Measurements from ENCODE around the gene ERMAP.
"Not testable (repeated sequence)": the region's sequence is repeated elsewhere in the genome, so short reads cannot be mapped to it uniquely, and the experiment has no call there.

ERMAP gene

GRCh38 chr1:42853116-42853884 is 36.4 kb downstream of the ERMAP start:
- no peak for DNase-seq (ENCODE audit: low read depth)
- H3K4me3 ChIP-seq (ENCODE audit: low read length), result no peak overlapping the region
- TF ChIP-seq, protein P1, sequence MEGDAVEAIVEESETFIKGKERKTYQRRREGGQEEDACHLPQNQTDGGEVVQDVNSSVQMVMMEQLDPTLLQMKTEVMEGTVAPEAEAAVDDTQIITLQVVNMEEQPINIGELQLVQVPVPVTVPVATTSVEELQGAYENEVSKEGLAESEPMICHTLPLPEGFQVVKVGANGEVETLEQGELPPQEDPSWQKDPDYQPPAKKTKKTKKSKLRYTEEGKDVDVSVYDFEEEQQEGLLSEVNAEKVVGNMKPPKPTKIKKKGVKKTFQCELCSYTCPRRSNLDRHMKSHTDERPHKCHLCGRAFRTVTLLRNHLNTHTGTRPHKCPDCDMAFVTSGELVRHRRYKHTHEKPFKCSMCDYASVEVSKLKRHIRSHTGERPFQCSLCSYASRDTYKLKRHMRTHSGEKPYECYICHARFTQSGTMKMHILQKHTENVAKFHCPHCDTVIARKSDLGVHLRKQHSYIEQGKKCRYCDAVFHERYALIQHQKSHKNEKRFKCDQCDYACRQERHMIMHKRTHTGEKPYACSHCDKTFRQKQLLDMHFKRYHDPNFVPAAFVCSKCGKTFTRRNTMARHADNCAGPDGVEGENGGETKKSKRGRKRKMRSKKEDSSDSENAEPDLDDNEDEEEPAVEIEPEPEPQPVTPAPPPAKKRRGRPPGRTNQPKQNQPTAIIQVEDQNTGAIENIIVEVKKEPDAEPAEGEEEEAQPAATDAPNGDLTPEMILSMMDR (conservative IDR thresholded peaks at IDR 0.05; ENCODE audit: low read length), result no peak

- DNase-seq (ENCODE audit: low read depth); H3K4me3 ChIP-seq (ENCODE audit: low read length): not testable (repeated sequence)
Observed at GRCh38 chr1:42856554-42856953, 39.6 kb downstream of the ERMAP start.

- not testable (repeated sequence) for H3K4me3 ChIP-seq (ENCODE audit: low read length); DNase-seq (ENCODE audit: low read depth)
Observed at GRCh38 chr1:42859366-42859765, 42.4 kb downstream of the ERMAP start.

DNA sequence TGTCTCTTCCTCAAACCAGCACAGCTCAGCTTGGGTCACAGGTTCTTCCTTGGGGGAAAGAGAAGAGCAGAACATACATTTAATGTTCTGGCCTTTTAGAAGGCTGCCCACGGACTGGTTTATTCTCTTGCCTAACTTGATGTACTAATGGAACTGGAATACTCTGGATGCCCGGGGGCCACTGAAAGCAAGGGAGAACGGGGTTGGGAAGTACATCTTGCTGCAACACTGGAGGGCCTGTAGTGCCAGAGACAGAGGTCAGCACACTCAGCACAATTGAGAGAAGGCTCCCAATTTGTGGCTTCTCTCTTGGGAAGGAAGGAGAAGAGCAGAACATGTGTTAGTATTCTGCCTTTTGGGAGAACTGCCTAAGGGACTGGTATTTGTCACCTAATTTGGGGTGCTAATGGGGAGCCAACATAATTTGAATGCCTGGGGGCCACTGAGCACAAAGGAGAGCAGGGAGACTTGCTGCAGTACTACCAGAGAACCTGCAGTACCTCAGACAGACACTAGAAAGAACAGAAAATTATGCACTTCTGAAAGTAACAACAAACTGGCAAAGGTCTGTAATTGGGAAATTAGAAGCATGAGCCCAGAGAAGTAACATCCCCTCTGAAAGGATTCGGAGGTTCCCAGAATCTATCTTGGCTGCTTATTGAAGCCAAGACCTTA is 43.6 kb downstream of the ERMAP start:
- TF ChIP-seq, protein P1 (conservative IDR thresholded peaks at IDR 0.05; ENCODE audit: low read length), result peak; percentile 9; the same call in 1 of the 2 replicates
- no peak overlapping the region for H3K4me3 ChIP-seq (ENCODE audit: low read length)
- no peak for DNase-seq (ENCODE audit: low read depth)

- DNase-seq (ENCODE audit: low read depth), result no peak
- H3K4me3 ChIP-seq (ENCODE audit: low read length), result no peak overlapping the region
- TF ChIP-seq, protein P1 (conservative IDR thresholded peaks at IDR 0.05; ENCODE audit: low read length), result no peak
Observed at GRCh38 chr1:42861014-42861399, 44.1 kb downstream of the ERMAP start.

- DNase-seq (ENCODE audit: low read depth), result no peak
- H3K4me3 ChIP-seq (ENCODE audit: low read length), result no peak overlapping the region
- TF ChIP-seq, protein P1 (conservative IDR thresholded peaks at IDR 0.05; ENCODE audit: low read length), result no peak
Observed at GRCh38 chr1:42866549-42866948, 49.6 kb downstream of the ERMAP start.

- DNase-seq (ENCODE audit: low read depth), result peak; percentile 56
- not testable (repeated sequence) for H3K4me3 ChIP-seq (ENCODE audit: low read length)
Observed at GRCh38 chr1:42868466-42868865, 51.5 kb downstream of the ERMAP start.

DNA sequence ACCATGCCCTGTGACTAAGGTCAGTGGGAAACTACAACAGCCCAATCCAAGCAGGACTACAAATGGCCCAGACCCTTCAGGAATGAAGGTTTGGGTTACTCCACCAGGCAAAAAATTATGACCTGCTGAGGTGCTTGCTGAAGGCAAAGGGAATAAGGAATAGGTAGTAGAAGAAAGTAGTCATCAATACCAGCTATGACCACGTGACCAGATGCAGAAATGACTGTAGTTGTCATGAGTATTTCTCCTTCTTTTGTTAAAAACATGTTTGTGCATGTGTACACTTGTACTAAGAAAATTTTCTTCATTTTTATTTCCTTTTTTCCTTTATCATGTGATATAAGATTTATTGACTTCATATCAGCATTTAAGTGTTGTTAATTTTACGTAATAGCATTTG is 52.3 kb downstream of the ERMAP start:
- not testable (repeated sequence) for H3K4me3 ChIP-seq (ENCODE audit: low read length); DNase-seq (ENCODE audit: low read depth)

GRCh38 chr1:42869751-42870150 is 52.8 kb downstream of the ERMAP start:
- not testable (repeated sequence) for DNase-seq (ENCODE audit: low read depth)

DNA sequence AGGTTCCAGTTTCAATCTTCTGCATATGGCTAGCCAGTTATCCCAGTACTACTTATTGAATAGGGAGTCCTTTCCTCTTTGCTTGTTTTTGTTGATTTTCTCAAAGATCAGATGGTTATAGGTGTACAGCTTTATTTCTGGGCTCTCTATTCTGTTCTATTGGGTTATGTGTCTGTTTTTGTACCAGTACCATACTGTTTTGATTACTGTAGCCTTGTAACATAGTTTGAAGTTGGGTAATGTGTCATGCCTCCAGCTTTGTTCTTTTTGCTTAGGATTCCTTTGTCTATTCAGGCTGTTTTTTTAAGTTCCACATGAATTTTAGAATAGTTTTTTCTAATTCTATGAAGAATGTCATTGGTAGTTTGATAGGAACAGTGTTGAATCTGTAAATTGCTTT is 56.2 kb downstream of the ERMAP start:
- not testable (repeated sequence) for H3K4me3 ChIP-seq (ENCODE audit: low read length); DNase-seq (ENCODE audit: low read depth)

More at GRCh38 chr1:42869751-42870150, 52.8 kb downstream of the ERMAP start:
- not testable (repeated sequence) for H3K4me3 ChIP-seq (ENCODE audit: low read length)
